Stomach (tissue), 9 donors: ENCODE results near the gene NTM. TPM values are rescaled to one million over a fixed set of nuclear protein-coding genes. Genes with fewer than 3 reads are reported as not detected.

ENCODE experiments used
- DNase-seq, 2 donors: peaks; one replicate each; pipeline versions ENCODE4 v3.0.0 to v3.0.0-alpha.2; 2013 to 2019
- H3K27ac ChIP-seq, 5 donors: fragments of 200-600 bp in 4 of 5; sonication (generic) in 4 of 5; one replicate each; pipeline ENCODE4 v1.5.1; 2013 to 2019; ENCODE audit warnings: mild to moderate bottlenecking in 1 of 5, moderate library complexity in 1 of 5
- H3K27me3 ChIP-seq, 3 donors: fragments of 200-600 bp; sonication (generic); one replicate each; pipeline ENCODE4 v1.5.1; 2017 to 2019; ENCODE audit warnings: mixed run types in 1 of 3
- H3K36me3 ChIP-seq, 4 donors: fragments of 200-600 bp; sonication (generic); 1 replicate in 3 of 4; 2 replicates in 1 of 4; pipeline ENCODE4 v1.5.1; 2016 to 2019
- H3K4me1 ChIP-seq, 4 donors: fragments of 200-600 bp; sonication (generic); one replicate each; pipeline ENCODE4 v1.5.1; 2016 to 2019
- H3K4me3 ChIP-seq, 4 donors: fragments of 200-600 bp; sonication (generic) in 3 of 4; one replicate each; pipeline ENCODE4 v1.5.1; 2016 to 2019; ENCODE audit warnings: mild to moderate bottlenecking in 1 of 4
- H3K9me3 ChIP-seq, 4 donors: fragments of 200-600 bp; sonication (generic); one replicate each; pipeline ENCODE4 v1.5.1; 2016 to 2019
- CTCF ChIP-seq, 7 experiments: fragments of 450-650 bp in 4 of 7; fragments of 200-600 bp in 3 of 7; sonication (generic) in 3 of 7; IDR thresholded peaks; one replicate each; pipeline ENCODE4 v1.5.1; 2016 to 2019; ENCODE audit warnings: antibody characterized with exemption in 7 of 7, control low read depth in 2 of 7, mild to moderate bottlenecking in 1 of 7
- EP300 ChIP-seq: sonication (generic); formaldehyde crosslinking; IDR thresholded peaks from one replicate; pipeline ENCODE4 v1.6.1; 2017; ENCODE audit warnings: antibody characterized with exemption
- POLR2A ChIP-seq, 4 donors: fragments of 450-650 bp; IDR thresholded peaks; one replicate each; pipeline ENCODE4 v1.6.1; 2016; ENCODE audit warnings: antibody characterized with exemption in 4 of 4, control low read depth in 2 of 4, mild to moderate bottlenecking in 1 of 4, moderate library complexity in 1 of 4
- POLR2AphosphoS5 ChIP-seq, 3 donors: sonication (generic); formaldehyde crosslinking; IDR thresholded peaks; one replicate each; pipeline ENCODE4 v1.6.1; 2016; ENCODE audit warnings: antibody characterized with exemption in 3 of 3
- WGBS, 5 donors: extraction: QIAGEN DNeasy Blood & Tissue Kit in 3 of 5; methylation state at CpG; one replicate each; pipeline versions ENCODE4 v1.1.5 to v1.1.7; 2013 to 2018; 5-methylcytosine and 5-hydroxymethylcytosine counted together
- intact Hi-C: fragments of 100-400 bp; cut with DNase I; formaldehyde crosslinking; loops from one replicate; pipeline ENCODE4 v1.15.1; 2023; ENCODE audit warnings: low total_unique reads
- polyA plus RNA-seq, 3 donors: library from polyadenylated mRNA; stranded (reverse); fragments of 200-250 nt; gene quantifications; one replicate each; pipeline ENCODE4 v1.2.3, GENCODE V29; 2013
- total RNA-seq, 5 donors: library from RNA; depleted of rRNA; stranded (reverse); fragments of >200 nt; gene quantifications; one replicate each; pipeline versions ENCODE4 v1.1.0 to v1.2.3, GENCODE V29; 2014 to 2016
- donor health status: healthy with polysubstance abuse.
- donor health status: Bipolar disorder and iron deficiency.
- donor health status: healthy.

NTM gene
- total and polyA plus RNA-seq, 8 donors: 0.50 to 8.4 (median 1.3) TPM; not detected in 3

- no peaks in the 10 kb centered on the region for H3K36me3 ChIP-seq
- peak overlapping the region in 1 of 4 donors; percentile 21 for H3K4me3 ChIP-seq
- TF ChIP-seq CTCF (IDR thresholded peaks at IDR 0.05) (peak in 5 of 7 experiments; percentile 70 to 88 (median 83)), POLR2AphosphoS5 (IDR thresholded peaks at IDR 0.05) (no peak)
- peaks cover 0 to 69% (median 8%) of the 10 kb centered on the region in 3 donors for H3K27me3 ChIP-seq
- peaks cover 5 to 11% (median 9%) of the 10 kb centered on the region in 4 donors for H3K4me1 ChIP-seq
- WGBS, 5 donors: 21 to 24% (median 22%) methylated on average over 32 to 34 of the region's 34 CpGs
- DNase-seq: peak; percentile 79 to 94
- no peak overlapping the region for H3K27ac ChIP-seq
- H3K9me3 ChIP-seq: no peaks in the 10 kb centered on the region
- intact Hi-C loops: no loop called here
Observed at GRCh38 chr11:131694526-131695424, 324.4 kb downstream of the NTM start.

- H3K27ac ChIP-seq: no peak overlapping the region
- H3K9me3 ChIP-seq: no peaks in the 10 kb centered on the region
- H3K36me3 ChIP-seq: no peaks in the 10 kb centered on the region
- no peak overlapping the region for H3K4me3 ChIP-seq
- intact Hi-C loops: no loop called here
- H3K4me1 ChIP-seq: peaks cover 5 to 11% (median 9%) of the 10 kb centered on the region in 4 donors
- 73 to 81% (median 78%) methylated on average over 10 of the region's 10 CpGs for WGBS, 5 donors
- DNase-seq: no peak
- peaks cover 0 to 57% (median 8%) of the 10 kb centered on the region in 3 donors for H3K27me3 ChIP-seq
- TF ChIP-seq POLR2A (IDR thresholded peaks at IDR 0.05): no peak
- TF ChIP-seq EP300: no peak
- TF ChIP-seq POLR2AphosphoS5 (IDR thresholded peaks at IDR 0.05): no peak
- no peak for TF ChIP-seq CTCF (IDR thresholded peaks at IDR 0.05)
Observed at GRCh38 chr11:131695889-131696429, 325.5 kb downstream of the NTM start.

GRCh38 chr11:131696690-131697089, 326.3 kb downstream of the NTM start:
- H3K27ac ChIP-seq: no peak overlapping the region
- no peak for DNase-seq
- TF ChIP-seq CTCF (IDR thresholded peaks at IDR 0.05): no peak
- TF ChIP-seq POLR2A (IDR thresholded peaks at IDR 0.05): no peak
- no peak for TF ChIP-seq POLR2AphosphoS5 (IDR thresholded peaks at IDR 0.05)
- no peak for TF ChIP-seq EP300
- peaks cover 5 to 11% (median 9%) of the 10 kb centered on the region in 4 donors for H3K4me1 ChIP-seq
- H3K4me3 ChIP-seq: no peak overlapping the region
- 60 to 69% (median 63%) methylated on average over 8 of the region's 8 CpGs for WGBS, 5 donors
- no peaks in the 10 kb centered on the region for H3K9me3 ChIP-seq
- H3K27me3 ChIP-seq: peaks cover 0 to 50% (median 3%) of the 10 kb centered on the region in 3 donors
- no peaks in the 10 kb centered on the region for H3K36me3 ChIP-seq
- intact Hi-C loops: no loop called here

GRCh38 chr11:131703311-131703710, 332.9 kb downstream of the NTM start:
- peaks cover 0 to 19% (median 15%) of the 10 kb centered on the region in 4 donors for H3K9me3 ChIP-seq
- TF ChIP-seq POLR2A (IDR thresholded peaks at IDR 0.05): no peak
- TF ChIP-seq POLR2AphosphoS5 (IDR thresholded peaks at IDR 0.05): no peak
- TF ChIP-seq CTCF (IDR thresholded peaks at IDR 0.05): no peak
- TF ChIP-seq EP300: no peak
- H3K4me1 ChIP-seq: no peaks in the 10 kb centered on the region
- peaks cover 0 to 5% (median 0%) of the 10 kb centered on the region in 3 donors for H3K27me3 ChIP-seq
- DNase-seq: no peak
- no peaks in the 10 kb centered on the region for H3K36me3 ChIP-seq
- no peak overlapping the region for H3K27ac ChIP-seq
- H3K4me3 ChIP-seq: no peak overlapping the region
- 0 to 82% (median 78%) methylated on average over 1 of the region's 1 CpG for WGBS, 5 donors
- intact Hi-C loops: no loop called here
